WI38 (cell line): Measurements from ENCODE around the gene PHACTR3.

Source experiments
- H3K4me3 ChIP-seq: 2 replicates; pipeline ENCODE4 v1.5.1; 2011; ENCODE audit warnings: low read depth, mild to moderate bottlenecking, control low read depth, low read length
- TF ChIP-seq, protein P1 (sequence below): IDR thresholded peaks from 2 replicates; pipeline ENCODE4 v1.5.1; 2012; ENCODE audit warnings: low read depth, mild to moderate bottlenecking, control low read depth, low read length

PHACTR3 gene

DNA sequence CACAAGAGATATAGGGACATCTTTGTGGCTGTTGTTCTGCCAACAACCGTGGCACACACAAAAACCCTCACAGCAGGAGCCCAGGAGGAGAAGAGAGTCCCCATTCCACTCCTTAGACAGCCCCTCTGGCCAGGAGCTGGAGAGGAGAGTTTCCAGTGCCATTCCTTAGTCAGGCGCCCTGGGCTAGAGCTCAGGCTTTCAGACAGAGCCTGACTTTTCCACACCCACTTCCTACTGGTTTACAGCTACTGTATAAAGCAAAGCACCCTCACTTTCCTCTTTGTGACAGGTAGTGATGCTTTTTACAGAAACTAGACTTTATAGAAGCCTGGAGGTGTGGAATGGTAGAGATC is 183.2 kb downstream of the PHACTR3 start:
- TF ChIP-seq, protein P1, sequence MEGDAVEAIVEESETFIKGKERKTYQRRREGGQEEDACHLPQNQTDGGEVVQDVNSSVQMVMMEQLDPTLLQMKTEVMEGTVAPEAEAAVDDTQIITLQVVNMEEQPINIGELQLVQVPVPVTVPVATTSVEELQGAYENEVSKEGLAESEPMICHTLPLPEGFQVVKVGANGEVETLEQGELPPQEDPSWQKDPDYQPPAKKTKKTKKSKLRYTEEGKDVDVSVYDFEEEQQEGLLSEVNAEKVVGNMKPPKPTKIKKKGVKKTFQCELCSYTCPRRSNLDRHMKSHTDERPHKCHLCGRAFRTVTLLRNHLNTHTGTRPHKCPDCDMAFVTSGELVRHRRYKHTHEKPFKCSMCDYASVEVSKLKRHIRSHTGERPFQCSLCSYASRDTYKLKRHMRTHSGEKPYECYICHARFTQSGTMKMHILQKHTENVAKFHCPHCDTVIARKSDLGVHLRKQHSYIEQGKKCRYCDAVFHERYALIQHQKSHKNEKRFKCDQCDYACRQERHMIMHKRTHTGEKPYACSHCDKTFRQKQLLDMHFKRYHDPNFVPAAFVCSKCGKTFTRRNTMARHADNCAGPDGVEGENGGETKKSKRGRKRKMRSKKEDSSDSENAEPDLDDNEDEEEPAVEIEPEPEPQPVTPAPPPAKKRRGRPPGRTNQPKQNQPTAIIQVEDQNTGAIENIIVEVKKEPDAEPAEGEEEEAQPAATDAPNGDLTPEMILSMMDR, result no peak
- H3K4me3 ChIP-seq, result no peak overlapping the region

DNA sequence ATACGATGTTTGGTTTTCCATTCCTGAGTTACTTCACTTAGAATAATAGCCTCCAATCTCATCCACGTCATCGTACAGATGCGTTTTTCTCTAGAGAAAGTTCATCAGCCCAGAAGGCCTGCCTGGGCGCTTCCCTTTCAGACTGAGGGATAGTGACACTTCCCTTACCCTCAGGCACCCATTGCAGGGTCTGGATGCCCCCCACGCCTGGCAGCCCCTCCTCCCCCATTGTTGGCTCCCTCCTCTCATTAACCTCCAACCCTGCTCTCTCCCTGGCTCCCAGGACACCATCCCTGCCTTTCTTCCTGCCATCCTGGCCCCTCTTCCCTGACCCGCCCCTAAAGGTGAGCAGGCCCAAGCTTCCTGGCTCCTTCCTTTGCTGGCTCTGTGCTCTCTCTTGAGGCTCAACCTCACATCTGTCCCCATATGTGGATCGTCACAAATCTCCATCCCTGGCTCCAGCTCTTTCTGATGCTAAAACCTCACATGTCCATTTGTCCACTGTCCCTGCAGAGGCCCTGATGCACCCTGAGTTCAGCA is 183.9 kb downstream of the PHACTR3 start:
- TF ChIP-seq, protein P1, result no peak
- no peak overlapping the region for H3K4me3 ChIP-seq

DNA sequence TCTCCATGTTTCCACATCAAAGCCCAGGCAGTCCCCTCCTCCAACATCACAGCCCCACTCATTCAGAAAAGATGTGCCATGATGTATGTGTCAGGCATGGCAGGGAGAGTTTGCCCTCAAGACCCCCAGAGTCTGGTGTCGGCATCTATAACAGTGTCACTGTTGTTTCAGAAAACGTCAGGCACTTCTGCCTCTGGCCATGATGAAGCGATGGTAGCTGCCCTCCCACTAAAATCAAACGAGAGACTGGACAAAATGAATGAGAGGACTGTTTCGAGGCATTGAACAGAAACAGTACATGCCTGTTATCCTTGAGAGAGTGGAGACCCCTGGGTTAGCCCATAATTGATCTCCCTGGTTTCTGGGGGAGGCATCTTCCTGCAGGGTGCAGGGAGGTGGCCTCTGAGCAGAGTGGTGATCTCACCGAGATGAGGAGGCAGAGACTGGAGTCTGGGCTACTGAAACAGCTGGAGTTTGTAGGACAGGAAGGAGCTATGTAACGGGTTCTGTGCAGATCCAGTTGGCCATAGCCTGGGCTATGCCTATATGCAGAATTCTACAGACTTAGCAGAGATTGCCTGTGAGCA is 184.6 kb downstream of the PHACTR3 start:
- no peak overlapping the region for H3K4me3 ChIP-seq
- TF ChIP-seq, protein P1, result no peak

DNA sequence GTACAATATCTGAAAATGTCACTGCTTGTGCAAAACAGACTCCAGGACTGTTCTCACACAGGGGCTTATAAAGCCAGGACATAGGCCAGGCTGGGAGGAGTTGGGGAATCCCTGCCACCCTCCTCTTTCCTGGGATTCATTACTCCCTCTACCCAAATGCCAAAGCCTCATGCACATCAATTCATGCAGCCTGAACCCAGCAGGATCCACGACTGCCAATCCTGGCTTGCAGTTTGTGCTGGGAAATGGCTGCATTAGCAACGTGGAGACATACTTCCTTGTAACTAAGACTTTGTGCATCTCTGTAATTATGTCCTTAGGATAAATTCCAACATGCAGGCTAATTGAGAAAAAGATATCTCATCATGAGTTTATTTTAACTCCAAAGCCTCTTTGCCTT is 185.3 kb downstream of the PHACTR3 start:
- TF ChIP-seq, protein P1, result no peak
- no peak overlapping the region for H3K4me3 ChIP-seq

DNA sequence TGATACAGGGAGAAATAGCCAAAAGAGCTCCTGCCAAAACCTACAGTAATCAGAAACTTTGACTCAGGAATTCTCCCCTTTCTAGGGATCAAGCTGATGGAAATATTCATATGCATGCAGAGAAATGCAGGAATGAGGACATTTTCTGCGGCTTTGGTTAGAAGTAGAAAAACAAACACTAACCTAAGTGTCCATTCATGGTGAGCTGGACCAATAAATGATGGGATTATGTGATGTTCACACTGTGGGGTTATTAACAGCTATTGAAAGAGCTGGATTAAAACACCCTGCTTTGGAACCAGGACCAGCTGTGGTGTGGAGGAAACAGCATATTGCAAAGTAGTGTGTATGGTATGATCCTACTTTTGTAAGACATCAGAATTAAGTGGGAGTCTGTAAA is 186.0 kb downstream of the PHACTR3 start:
- no peak overlapping the region for H3K4me3 ChIP-seq
- TF ChIP-seq, protein P1, result no peak

DNA sequence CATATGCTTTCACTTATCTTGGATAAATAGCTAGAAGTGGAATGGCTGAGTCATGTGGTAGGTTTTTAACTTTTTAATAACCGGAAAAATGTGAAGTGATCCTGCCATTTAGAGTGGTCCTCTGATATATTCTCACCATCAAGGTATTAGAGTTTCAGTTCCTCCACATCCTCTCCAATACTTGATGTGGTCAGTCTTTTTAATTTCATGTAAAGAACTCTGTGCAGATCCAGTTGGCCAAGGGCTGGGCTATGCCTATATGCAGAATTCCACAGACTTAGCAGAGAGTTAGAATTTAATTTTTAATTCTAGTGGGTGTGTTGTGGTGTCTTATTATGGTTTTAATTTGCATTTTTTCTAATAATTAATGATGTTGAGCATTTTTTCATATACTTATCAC is 188.0 kb downstream of the PHACTR3 start:
- TF ChIP-seq, protein P1, result no peak
- no peak overlapping the region for H3K4me3 ChIP-seq

DNA sequence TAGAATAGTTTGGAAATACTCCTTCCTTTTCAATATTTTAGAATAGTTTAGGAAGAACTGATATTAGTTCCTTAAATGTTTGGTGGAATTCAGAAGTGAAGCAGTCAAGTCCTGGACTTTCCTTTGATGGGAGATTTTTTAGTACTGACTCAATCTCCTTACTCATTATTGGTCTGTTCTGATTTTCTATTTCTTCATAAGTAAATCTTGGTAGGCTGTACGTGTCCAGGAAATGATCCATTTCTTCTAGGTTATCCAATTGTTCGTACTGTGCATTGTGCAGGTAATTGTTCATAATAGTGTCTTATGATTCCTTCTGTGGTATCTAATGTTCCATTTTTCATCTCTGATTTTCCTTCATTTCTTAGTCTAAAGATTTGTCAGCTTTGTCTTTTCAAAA is 190.2 kb downstream of the PHACTR3 start:
- TF ChIP-seq, protein P1, result no peak
- H3K4me3 ChIP-seq, result no peak overlapping the region
